Measurements from ENCODE around the gene IGF2.
"Not testable (repeated sequence)": the region's sequence is repeated elsewhere in the genome, so short reads cannot be mapped to it uniquely, and the experiment has no call there.

The IGF2 gene

GRCh38 chr11:2139123-2139521, at the start of gene IGF2:
IGF2 (minus strand) TSS chr11:2139389; CDS start chr11:2135523, 3,866 bp downstream.
- DNase-seq (ENCODE audit: low read depth): no peak

- DNase-seq (ENCODE audit: low read depth): no peak
These were observed 49.6 kb upstream of the IGF2 start for GRCh38 chr11:2188745-2189144.

GRCh38 chr11:2187280-2187707, 48.1 kb upstream of the IGF2 start:
- DNase-seq (ENCODE audit: low read depth): no peak

GRCh38 chr11:2186669-2187279, 47.6 kb upstream of the IGF2 start:
- no peak for DNase-seq (ENCODE audit: low read depth)

GRCh38 chr11:2185324-2186085, 46.3 kb upstream of the IGF2 start:
- no peak for DNase-seq (ENCODE audit: low read depth)

- no peak for DNase-seq (ENCODE audit: low read depth)
These were observed 43.7 kb upstream of the IGF2 start for GRCh38 chr11:2182692-2183474.

- no peak for DNase-seq (ENCODE audit: low read depth)
These were observed 42.9 kb upstream of the IGF2 start for GRCh38 chr11:2182075-2182474.

GRCh38 chr11:2180789-2181370, 41.7 kb upstream of the IGF2 start:
- no peak for DNase-seq (ENCODE audit: low read depth)

- no peak for DNase-seq (ENCODE audit: low read depth)
These were observed 41.2 kb upstream of the IGF2 start for GRCh38 chr11:2180347-2180746.

- no peak for DNase-seq (ENCODE audit: low read depth)
These were observed 40.3 kb upstream of the IGF2 start for GRCh38 chr11:2179516-2179915.

GRCh38 chr11:2178906-2179494, 39.8 kb upstream of the IGF2 start:
- no peak for DNase-seq (ENCODE audit: low read depth)

- DNase-seq (ENCODE audit: low read depth): not testable (repeated sequence)
These were observed 39.0 kb upstream of the IGF2 start for GRCh38 chr11:2178055-2178773.

GRCh38 chr11:2177076-2177475, 37.9 kb upstream of the IGF2 start:
- DNase-seq (ENCODE audit: low read depth): no peak

GRCh38 chr11:2176389-2176900, 37.3 kb upstream of the IGF2 start:
- DNase-seq (ENCODE audit: low read depth): no peak

- DNase-seq (ENCODE audit: low read depth): no peak
These were observed 36.5 kb upstream of the IGF2 start for GRCh38 chr11:2175659-2176058.

GRCh38 chr11:2174361-2174760, 35.2 kb upstream of the IGF2 start:
- DNase-seq (ENCODE audit: low read depth): no peak

- DNase-seq (ENCODE audit: low read depth): no peak
These were observed 34.6 kb upstream of the IGF2 start for GRCh38 chr11:2173761-2174160.

GRCh38 chr11:2173150-2173693, 34.0 kb upstream of the IGF2 start:
- DNase-seq (ENCODE audit: low read depth): no peak

GRCh38 chr11:2172676-2173075, 33.5 kb upstream of the IGF2 start:
- DNase-seq (ENCODE audit: low read depth): no peak

- DNase-seq (ENCODE audit: low read depth): no peak
These were observed 32.4 kb upstream of the IGF2 start, which contains the start of gene TH for GRCh38 chr11:2171591-2172003. TH (minus strand) TSS chr11:2171815; CDS start chr11:2171786, 29 bp downstream.
